Heart left ventricle (tissue), 16 donors: ENCODE results near the gene RAD51B. TPM values are rescaled to one million over a fixed set of nuclear protein-coding genes. Genes with fewer than 3 reads are reported as not detected.

Experiments
- ATAC-seq, 4 donors: fragments of 200-7000 bp; cut with Tn5 transposase; one replicate each; pipeline ENCODE4 v1.9.1; 2020 to 2022; ENCODE audit warnings: moderate library complexity in 4 of 4, mild to moderate bottlenecking in 3 of 4, moderate number of reproducible peaks in 1 of 4
- DNase-seq, 5 donors: peaks; one replicate each; pipeline ENCODE4 v3.0.0-alpha.2; 2020
- H3K27ac ChIP-seq, 12 donors: fragments of 200-600 bp; sonication (generic) in 4 of 12; one replicate each; pipeline versions ENCODE4 v1.5.0 to v1.8.0; 2016 to 2022; ENCODE audit warnings: mild to moderate bottlenecking in 2 of 12
- H3K27me3 ChIP-seq, 9 donors: fragments of 200-600 bp; sonication (generic) in 2 of 9; one replicate each; pipeline versions ENCODE4 v1.5.1 to v1.8.0; 2016 to 2022; ENCODE audit warnings: mild to moderate bottlenecking in 3 of 9
- H3K36me3 ChIP-seq, 9 donors: fragments of 200-600 bp; sonication (generic) in 2 of 9; one replicate each; pipeline versions ENCODE4 v1.5.0 to v1.8.0; 2018 to 2022; ENCODE audit warnings: mild to moderate bottlenecking in 2 of 9
- H3K4me1 ChIP-seq, 12 donors: fragments of 200-600 bp; sonication (generic) in 4 of 12; one replicate each; pipeline versions ENCODE4 v1.5.0 to v1.8.0; 2016 to 2022; ENCODE audit warnings: mild to moderate bottlenecking in 3 of 12
- H3K4me3 ChIP-seq, 12 donors: fragments of 200-600 bp; sonication (generic) in 4 of 12; one replicate each; pipeline versions ENCODE4 v1.5.0 to v1.8.0; 2017 to 2022; ENCODE audit warnings: mild to moderate bottlenecking in 9 of 12, moderate library complexity in 4 of 12
- H3K9me3 ChIP-seq, 12 donors: fragments of 200-600 bp; sonication (generic) in 4 of 12; one replicate each; pipeline versions ENCODE4 v1.5.0 to v1.8.0; 2016 to 2022; ENCODE audit warnings: mild to moderate bottlenecking in 1 of 12
- POLR2A ChIP-seq, 2 donors: fragments of 450-650 bp; IDR thresholded peaks; one replicate each; pipeline ENCODE4 v1.6.1; 2017; ENCODE audit warnings: antibody characterized with exemption in 2 of 2, mild to moderate bottlenecking in 2 of 2, moderate library complexity in 2 of 2
- WGBS, 4 donors: extraction: QIAGEN DNeasy Blood & Tissue Kit in 2 of 4; methylation state at CpG; one replicate each; pipeline versions ENCODE4 v1.1.5 to v1.1.7; 2013 to 2018; 5-methylcytosine and 5-hydroxymethylcytosine counted together
- intact Hi-C, 10 donors: fragments of 100-400 bp; cut with DNase I; formaldehyde crosslinking; loops; one replicate each; pipeline versions ENCODE4 v1.11.1 to v1.14.2; 2022
- polyA plus RNA-seq, 2 donors: library from polyadenylated mRNA; stranded (reverse); fragments of 200-250 nt; gene quantifications; one replicate each; pipeline ENCODE4 v1.2.3, GENCODE V29; 2013
- total RNA-seq, 9 donors: library from RNA; depleted of rRNA in 2 of 9; stranded (reverse); fragments of >200 nt in 2 of 9; fragmentation: NEBNext Ultra II Directional in 3 of 9; extraction: Animal tissue kit (Norgen Biotek cat#: 25700) in 3 of 9; gene quantifications; one replicate each; pipeline versions ENCODE4 v1.1.0 to v1.2.4, GENCODE V29; 2016 to 2023
- TF ChIP-seq, protein P1 (sequence below), 12 donors: fragments of 200-600 bp; sonication (generic) in 4 of 12; IDR thresholded peaks; one replicate each; pipeline versions ENCODE4 v1.5.0 to v1.8.0; 2018 to 2022; ENCODE audit warnings: antibody characterized with exemption in 12 of 12, mild to moderate bottlenecking in 5 of 12
- donor health status: ischemic (EF 13 %, LVEDD 7.1; RV severe dilation, severe dysfunction).
- donor health status: healthy with polysubstance abuse.
- donor health status: DM: no; HTN: yes; CAD: no.
- donor health status: DM: no; HTN: no; CAD: no.
- donor health status: ischemic (EF 25% LVEDD 6.9; RV normal size, moderate dysfunction).
- donor health status: ischemic (EF 25% LVEDD 5.7; RV mildly dilated, moderate dysfunction).
- donor health status: healthy.
- donor health status: DM: yes; HTN: yes; CAD: no.
- donor health status: ischemic (EF 35%, LVEDD 5.7; RV mildly dilated, moderate dysfunction).
- donor health status: nonischemic (EF 11% LVEDD 7.7; RV severe dilation, severe dysfunction).
- donor health status: DM: yes; HTN: yes; CAD: no.
- donor health status: PGD.
- donor health status: ischemic (EF 29% LVEDD 5.4; RV normal size, mild dysfunction).
- donor health status: nonischemic (EF 23%, LVEDD 6.1; RV moderate dilation, normal function).

RAD51B gene
- total and polyA plus RNA-seq, 11 donors = 1.3 to 11.3 (median 3.2) TPM

DNA sequence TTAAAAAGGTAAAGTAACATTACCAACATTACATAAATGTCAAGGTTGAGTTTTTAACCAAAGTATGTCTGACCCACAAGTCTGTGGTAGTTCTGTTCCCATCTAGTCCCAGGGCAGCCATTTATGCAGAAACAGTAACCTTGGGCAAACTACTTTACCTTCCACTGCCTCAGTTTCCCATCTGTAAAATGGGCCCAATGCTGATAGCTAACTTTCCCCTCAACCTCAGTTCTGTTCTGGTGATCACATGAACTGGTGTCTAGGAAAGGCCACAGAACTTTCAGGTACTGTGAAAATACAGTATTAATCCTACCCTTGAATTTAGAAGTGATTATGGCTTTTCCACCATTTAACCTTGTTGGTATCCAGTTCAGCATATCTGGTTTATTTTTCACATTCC is 859.7 kb downstream of the RAD51B start:
- Histone ChIP-seq H3K27me3 (no peaks in the 10 kb centered on the region), H3K9me3 (no peaks in the 10 kb centered on the region), H3K36me3 (no peaks in the 10 kb centered on the region), H3K4me1 (peaks cover 6 to 49% (median 36%) of the 10 kb centered on the region in 12 donors), H3K27ac (no peak overlapping the region), H3K4me3 (no peak overlapping the region)
- no peak for DNase-seq
- intact Hi-C loops = loop anchor here in 1 of 10 donors (5.0 kb wide), 1 partner anchor 108 kb away; no protein-coding TSS in a partner anchor
- no peak for ATAC-seq
- TF ChIP-seq, protein P1, sequence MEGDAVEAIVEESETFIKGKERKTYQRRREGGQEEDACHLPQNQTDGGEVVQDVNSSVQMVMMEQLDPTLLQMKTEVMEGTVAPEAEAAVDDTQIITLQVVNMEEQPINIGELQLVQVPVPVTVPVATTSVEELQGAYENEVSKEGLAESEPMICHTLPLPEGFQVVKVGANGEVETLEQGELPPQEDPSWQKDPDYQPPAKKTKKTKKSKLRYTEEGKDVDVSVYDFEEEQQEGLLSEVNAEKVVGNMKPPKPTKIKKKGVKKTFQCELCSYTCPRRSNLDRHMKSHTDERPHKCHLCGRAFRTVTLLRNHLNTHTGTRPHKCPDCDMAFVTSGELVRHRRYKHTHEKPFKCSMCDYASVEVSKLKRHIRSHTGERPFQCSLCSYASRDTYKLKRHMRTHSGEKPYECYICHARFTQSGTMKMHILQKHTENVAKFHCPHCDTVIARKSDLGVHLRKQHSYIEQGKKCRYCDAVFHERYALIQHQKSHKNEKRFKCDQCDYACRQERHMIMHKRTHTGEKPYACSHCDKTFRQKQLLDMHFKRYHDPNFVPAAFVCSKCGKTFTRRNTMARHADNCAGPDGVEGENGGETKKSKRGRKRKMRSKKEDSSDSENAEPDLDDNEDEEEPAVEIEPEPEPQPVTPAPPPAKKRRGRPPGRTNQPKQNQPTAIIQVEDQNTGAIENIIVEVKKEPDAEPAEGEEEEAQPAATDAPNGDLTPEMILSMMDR (IDR thresholded peaks at IDR 0.05) = no peak
- TF ChIP-seq POLR2A (IDR thresholded peaks at IDR 0.05) = no peak

GRCh38 chr14:68679746-68680467 is 860.3 kb downstream of the RAD51B start:
- intact Hi-C loops = loop anchor here in 6 of 10 donors (5.0 kb wide), 4 partner anchors 47 to 112 kb away; partner anchors contain the start of gene ZFP36L1 (in 1 of the 6)
- Histone ChIP-seq H3K27ac (peak overlapping the region in 6 of 12 donors; percentile 60 to 95 (median 82)), H3K36me3 (no peaks in the 10 kb centered on the region), H3K4me1 (peaks cover 6 to 55% (median 40%) of the 10 kb centered on the region in 12 donors), H3K4me3 (no peak overlapping the region), H3K27me3 (no peaks in the 10 kb centered on the region), H3K9me3 (no peaks in the 10 kb centered on the region)
- 91 to 96% (median 95%) methylated on average over 8 of the region's 8 CpGs for WGBS, 4 donors
- ATAC-seq (no peak), DNase-seq (no peak)
- no peak for TF ChIP-seq POLR2A (IDR thresholded peaks at IDR 0.05)
- TF ChIP-seq, protein P1 (IDR thresholded peaks at IDR 0.05) = no peak

DNA sequence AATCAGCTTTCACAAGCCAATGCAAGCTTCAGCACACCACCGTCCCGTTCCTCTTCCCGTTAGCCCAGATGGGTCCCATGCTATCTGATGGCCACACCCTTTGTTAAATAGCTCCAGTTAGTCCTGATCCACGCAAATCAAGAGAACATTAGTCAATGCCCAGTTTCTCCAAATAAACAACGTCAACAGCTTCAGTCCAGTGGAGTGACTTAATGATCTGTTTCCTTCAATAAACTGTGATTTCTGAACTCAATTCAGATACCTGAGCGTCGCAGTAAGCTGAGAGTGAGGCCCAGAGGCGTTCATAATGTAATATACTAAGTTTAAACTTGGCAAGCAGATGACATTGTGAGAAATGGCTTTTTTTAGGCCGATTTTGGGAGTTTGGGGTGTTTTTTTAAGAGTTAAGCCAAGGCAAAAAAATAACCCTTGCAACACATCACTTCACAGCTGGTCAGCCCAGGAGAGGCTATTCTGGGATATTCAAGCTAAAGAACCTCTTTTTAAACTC is 861.0 kb downstream of the RAD51B start:
- Histone ChIP-seq H3K4me1 (peaks cover 6 to 62% (median 42%) of the 10 kb centered on the region in 12 donors), H3K4me3 (no peak overlapping the region), H3K27me3 (no peaks in the 10 kb centered on the region), H3K9me3 (no peaks in the 10 kb centered on the region), H3K27ac (peak overlapping the region in 11 of 12 donors; percentile 60 to 95 (median 79)), H3K36me3 (no peaks in the 10 kb centered on the region)
- 64 to 67% (median 65%) methylated on average over 9 of the region's 9 CpGs for WGBS, 4 donors
- TF ChIP-seq POLR2A (IDR thresholded peaks at IDR 0.05) = no peak
- TF ChIP-seq, protein P1 (IDR thresholded peaks at IDR 0.05) = no peak
- DNase-seq (no peak), ATAC-seq (peak; percentile 5 to 61 (median 42))
- intact Hi-C loops = loop anchor here in 5 of 10 donors (5.0 kb wide), 4 partner anchors 47 to 112 kb away; partner anchors contain the start of gene ZFP36L1 (in 1 of the 5)

GRCh38 chr14:68681256-68682011 is 861.9 kb downstream of the RAD51B start:
- Histone ChIP-seq H3K9me3 (no peaks in the 10 kb centered on the region), H3K27me3 (no peaks in the 10 kb centered on the region), H3K4me1 (peaks cover 6 to 66% (median 42%) of the 10 kb centered on the region in 12 donors), H3K4me3 (no peak overlapping the region), H3K27ac (peak overlapping the region in 11 of 12 donors; percentile 60 to 95 (median 79)), H3K36me3 (no peaks in the 10 kb centered on the region)
- TF ChIP-seq, protein P1 (IDR thresholded peaks at IDR 0.05) = no peak
- no peak for TF ChIP-seq POLR2A (IDR thresholded peaks at IDR 0.05)
- intact Hi-C loops = loop anchor here in 6 of 10 donors (2.0 to 5.0 kb wide), 5 partner anchors 46 to 111 kb away; partner anchors contain the start of gene ZFP36L1 (in 1 of the 6)
- ATAC-seq (no peak), DNase-seq (no peak)
- 85 to 87% (median 86%) methylated on average over 9 of the region's 9 CpGs for WGBS, 4 donors
